Measurements from ENCODE around the gene SHISA8. TPM values are rescaled to one million over a fixed set of nuclear protein-coding genes. Genes with fewer than 3 reads are reported as not detected.
"Not testable (repeated sequence)": the region's sequence is repeated elsewhere in the genome, so short reads cannot be mapped to it uniquely, and the experiment has no call there.

Gene SHISA8
- total RNA-seq, 1 experiment from 2014 or later: 2.3 TPM

DNA sequence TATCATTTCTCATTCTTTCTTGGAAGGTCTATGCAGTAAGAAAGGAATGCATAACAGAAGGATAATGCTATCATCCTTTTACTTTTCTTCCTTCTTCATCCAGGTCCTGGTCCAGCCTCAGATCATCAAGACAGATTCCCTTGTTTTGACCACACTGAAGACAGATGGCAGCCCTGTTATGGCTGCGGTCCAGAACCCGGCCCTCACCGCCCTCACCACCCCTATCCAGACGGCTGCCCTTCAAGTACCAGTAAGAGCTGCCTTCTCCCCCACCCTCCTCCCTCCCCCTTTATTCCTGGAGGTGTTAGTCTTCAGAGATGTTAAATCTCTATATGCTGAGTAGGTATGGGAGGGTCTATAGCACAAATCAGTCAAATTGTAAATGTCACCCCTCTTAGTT lies 44.1 kb downstream of the SHISA8 start:
- Histone ChIP-seq H3K9me3 (ENCODE audit: insufficient read depth, low read depth) (no peaks in the 10 kb centered on the region), H3K4me2 (no peak overlapping the region), H3K4me1 (replicated peaks; ENCODE audit: insufficient read depth) (no peaks in the 10 kb centered on the region), H3K27me3 (ENCODE audit: insufficient read depth, low read depth) (no peaks in the 10 kb centered on the region), H2AFZ (no peak overlapping the region), H3K27ac (no peak overlapping the region), H3K4me3 (no peak overlapping the region), H3K79me2 (ENCODE audit: low read depth) (peaks cover 15% of the 10 kb centered on the region), H3F3A (ENCODE audit: insufficient read depth, low read depth) (peaks cover 9% of the 10 kb centered on the region; the same call in 1 of the 2 replicates), H3K36me3 (ENCODE audit: low read depth) (peaks cover 54% of the 10 kb centered on the region), H3K9me2 (ENCODE audit: insufficient read depth) (no peaks in the 10 kb centered on the region), H4K20me1 (ENCODE audit: insufficient read depth) (peaks cover 21% of the 10 kb centered on the region)
- POLR2A ChIA-PET (ENCODE audit: unreplicated experiment): interaction anchor here (0.6 kb wide), 1 partner anchor 203 kb away, joined by 7 read pairs; no protein-coding TSS in a partner anchor
- no peak for TF ChIP-seq EZH2 (IDR thresholded peaks at IDR 0.05; ENCODE audit: low read depth)
- TF ChIP-seq, protein P1, sequence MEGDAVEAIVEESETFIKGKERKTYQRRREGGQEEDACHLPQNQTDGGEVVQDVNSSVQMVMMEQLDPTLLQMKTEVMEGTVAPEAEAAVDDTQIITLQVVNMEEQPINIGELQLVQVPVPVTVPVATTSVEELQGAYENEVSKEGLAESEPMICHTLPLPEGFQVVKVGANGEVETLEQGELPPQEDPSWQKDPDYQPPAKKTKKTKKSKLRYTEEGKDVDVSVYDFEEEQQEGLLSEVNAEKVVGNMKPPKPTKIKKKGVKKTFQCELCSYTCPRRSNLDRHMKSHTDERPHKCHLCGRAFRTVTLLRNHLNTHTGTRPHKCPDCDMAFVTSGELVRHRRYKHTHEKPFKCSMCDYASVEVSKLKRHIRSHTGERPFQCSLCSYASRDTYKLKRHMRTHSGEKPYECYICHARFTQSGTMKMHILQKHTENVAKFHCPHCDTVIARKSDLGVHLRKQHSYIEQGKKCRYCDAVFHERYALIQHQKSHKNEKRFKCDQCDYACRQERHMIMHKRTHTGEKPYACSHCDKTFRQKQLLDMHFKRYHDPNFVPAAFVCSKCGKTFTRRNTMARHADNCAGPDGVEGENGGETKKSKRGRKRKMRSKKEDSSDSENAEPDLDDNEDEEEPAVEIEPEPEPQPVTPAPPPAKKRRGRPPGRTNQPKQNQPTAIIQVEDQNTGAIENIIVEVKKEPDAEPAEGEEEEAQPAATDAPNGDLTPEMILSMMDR (conservative IDR thresholded peaks at IDR 0.05): no peak
- DNase-seq: peak in 1 of 2 experiments; percentile 1
- no TSS peak for BruUV-seq (replicated peaks)
- CTCF ChIA-PET: interaction anchor here (0.6 kb wide), 1 partner anchor 205 kb away, joined by 7 read pairs; no protein-coding TSS in a partner anchor
- intact Hi-C loops (cut with micrococcal nuclease; ENCODE audit: unreplicated experiment): no loop called here

DNA sequence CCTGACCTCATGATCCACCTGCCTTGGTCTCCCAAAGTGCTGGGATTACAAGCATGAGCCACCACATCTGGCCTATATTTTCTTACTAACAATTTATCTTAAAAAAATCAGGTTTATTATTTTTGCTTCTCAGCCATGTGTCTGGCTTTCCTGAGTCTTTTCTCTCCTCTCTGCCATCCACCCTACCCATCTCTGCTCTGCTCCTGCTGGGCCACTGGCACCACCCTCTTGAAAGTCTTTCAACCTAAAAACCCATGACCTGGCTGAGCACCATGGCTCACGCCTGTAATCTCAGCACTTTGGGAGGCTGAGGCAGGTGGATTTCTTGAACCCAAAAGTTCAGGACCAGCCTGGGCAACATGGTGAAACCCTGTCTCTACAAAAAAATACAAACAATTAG lies 44.8 kb downstream of the SHISA8 start:
- CTCF ChIA-PET; H3K4me3 ChIP-seq; BruUV-seq (replicated peaks); POLR2A ChIA-PET (ENCODE audit: unreplicated experiment); intact Hi-C loops (cut with micrococcal nuclease; ENCODE audit: unreplicated experiment); H3K9me3 ChIP-seq (ENCODE audit: insufficient read depth, low read depth); H2AFZ ChIP-seq; H3K4me2 ChIP-seq; H3K9me2 ChIP-seq (ENCODE audit: insufficient read depth); H3F3A ChIP-seq (ENCODE audit: insufficient read depth, low read depth); H3K4me1 ChIP-seq (replicated peaks; ENCODE audit: insufficient read depth); H3K27ac ChIP-seq; DNase-seq; H3K27me3 ChIP-seq (ENCODE audit: insufficient read depth, low read depth): not testable (repeated sequence)
- Histone ChIP-seq H3K79me2 (ENCODE audit: low read depth) (peaks cover 23% of the 10 kb centered on the region), H4K20me1 (ENCODE audit: insufficient read depth) (peaks cover 28% of the 10 kb centered on the region), H3K36me3 (ENCODE audit: low read depth) (peaks cover 47% of the 10 kb centered on the region)

DNA sequence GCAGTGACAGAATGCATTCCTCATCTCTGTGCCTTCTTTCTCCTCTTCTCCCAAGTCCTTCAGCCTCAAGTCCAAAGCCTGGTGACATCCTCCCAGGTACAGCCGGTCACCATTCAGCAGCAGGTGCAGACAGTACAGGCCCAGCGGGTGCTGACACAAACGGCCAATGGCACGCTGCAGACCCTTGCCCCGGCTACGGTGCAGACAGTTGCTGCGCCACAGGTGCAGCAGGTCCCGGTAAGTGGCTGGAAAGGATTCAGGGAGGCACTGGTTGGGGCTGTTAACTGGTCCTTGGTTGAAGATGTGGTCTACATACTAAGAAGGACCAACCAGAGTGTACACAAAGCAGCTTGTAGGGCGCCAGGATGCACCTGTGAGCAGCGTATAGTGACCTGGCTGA lies 46.3 kb downstream of the SHISA8 start:
- no TSS peak for BruUV-seq (replicated peaks)
- Histone ChIP-seq H3K36me3 (ENCODE audit: low read depth) (peaks cover 43% of the 10 kb centered on the region), H4K20me1 (ENCODE audit: insufficient read depth) (peaks cover 36% of the 10 kb centered on the region), H3K27me3 (ENCODE audit: insufficient read depth, low read depth) (no peaks in the 10 kb centered on the region), H3K9me2 (ENCODE audit: insufficient read depth) (no peaks in the 10 kb centered on the region), H3F3A (ENCODE audit: insufficient read depth, low read depth) (peaks cover 9% of the 10 kb centered on the region; the same call in 1 of the 2 replicates), H3K4me1 (replicated peaks; ENCODE audit: insufficient read depth) (peaks cover under 1% of the 10 kb centered on the region), H3K9me3 (ENCODE audit: insufficient read depth, low read depth) (no peaks in the 10 kb centered on the region), H2AFZ (no peak overlapping the region), H3K4me3 (no peak overlapping the region), H3K27ac (no peak overlapping the region), H3K79me2 (ENCODE audit: low read depth) (peaks cover 32% of the 10 kb centered on the region), H3K4me2 (no peak overlapping the region)
- CTCF ChIA-PET: no interaction called here
- peak in 1 of 2 experiments; percentile 27 for DNase-seq
- intact Hi-C loops (cut with micrococcal nuclease; ENCODE audit: unreplicated experiment): no loop called here
- POLR2A ChIA-PET (ENCODE audit: unreplicated experiment): no interaction called here
- TF ChIP-seq EZH2 (IDR thresholded peaks at IDR 0.05; ENCODE audit: low read depth): no peak
- TF ChIP-seq, protein P1 (conservative IDR thresholded peaks at IDR 0.05): no peak

DNA sequence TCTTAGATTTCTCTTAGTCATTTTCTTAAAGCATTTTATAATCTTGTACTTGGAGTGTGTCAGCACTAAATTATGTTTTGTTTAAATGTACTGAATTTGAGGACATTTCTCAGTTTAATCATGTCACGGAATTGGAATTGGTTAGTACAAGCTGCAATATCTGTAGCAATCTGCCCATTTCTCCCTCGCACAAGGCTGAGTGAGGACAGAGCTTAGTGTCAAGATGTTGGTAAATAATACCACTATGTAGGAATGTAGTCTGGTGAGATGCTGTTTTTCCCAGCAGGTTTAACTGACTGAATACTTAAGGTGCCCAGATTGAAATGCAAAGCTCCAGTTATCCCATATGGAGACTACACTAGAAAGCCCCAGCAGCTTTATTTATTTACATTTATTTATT lies 51.4 kb downstream of the SHISA8 start:
- ChIA-PET POLR2A (ENCODE audit: unreplicated experiment) (no interaction called here), CTCF (no interaction called here)
- Histone ChIP-seq H4K20me1 (ENCODE audit: insufficient read depth) (peaks cover 76% of the 10 kb centered on the region), H3K36me3 (ENCODE audit: low read depth) (0 out of 2 replicates have a peak, but pooled peaks cover 12% of the 10 kb centered on the region), H3K9me3 (ENCODE audit: insufficient read depth, low read depth) (no peaks in the 10 kb centered on the region), H3K4me2 (0 out of 2 replicates have a peak overlapping the region, but pooled peaks have one; percentile 1), H3K79me2 (ENCODE audit: low read depth) (peaks cover 78% of the 10 kb centered on the region), H3K9me2 (ENCODE audit: insufficient read depth) (no peaks in the 10 kb centered on the region), H2AFZ (no peak overlapping the region), H3K4me3 (no peak overlapping the region), H3K4me1 (replicated peaks; ENCODE audit: insufficient read depth) (peaks cover 27% of the 10 kb centered on the region), H3K27me3 (ENCODE audit: insufficient read depth, low read depth) (no peaks in the 10 kb centered on the region), H3K27ac (peak overlapping the region; percentile 35; the same call in 1 of the 2 replicates), H3F3A (ENCODE audit: insufficient read depth, low read depth) (peaks cover 28% of the 10 kb centered on the region; the same call in 1 of the 2 replicates)
- intact Hi-C loops (cut with micrococcal nuclease; ENCODE audit: unreplicated experiment): no loop called here
- peak in 1 of 2 experiments; percentile 57 for DNase-seq
- TF ChIP-seq, protein P1 (conservative IDR thresholded peaks at IDR 0.05): no peak
- TF ChIP-seq EZH2 (IDR thresholded peaks at IDR 0.05; ENCODE audit: low read depth): no peak
- BruUV-seq (replicated peaks): no TSS peak

Data from PC-9 (cell line).